Psoas muscle (tissue), 8 donors: ENCODE measurements around the gene ZNG1F. TPM values are rescaled to one million over a fixed set of nuclear protein-coding genes. Genes with fewer than 3 reads are reported as not detected.
"Not testable (repeated sequence)": the region's sequence is repeated elsewhere in the genome, so short reads cannot be mapped to it uniquely, and the experiment has no call there.

Experiments
- ATAC-seq, 4 donors: fragments of 200-7000 bp; cut with Tn5 transposase; one replicate each; pipeline ENCODE4 v1.9.1; 2020; ENCODE audit warnings: moderate library complexity in 3 of 4, mild to moderate bottlenecking in 2 of 4
- DNase-seq, 2 donors: peaks; one replicate each; pipeline ENCODE4 v3.0.0-alpha.2; 2020
- H3K27ac ChIP-seq: fragments of 200-600 bp; one replicate; pipeline ENCODE4 v1.8.0; 2022
- H3K27me3 ChIP-seq, 3 donors: fragments of 200-600 bp in 1 of 3; one replicate each; pipeline versions ENCODE4 v1.6.1 to v1.8.0; 2013 to 2022; ENCODE audit warnings: low read length in 2 of 3, mild to moderate bottlenecking in 2 of 3, moderate library complexity in 1 of 3; ENCODE audit not compliant: insufficient read depth in 3 of 3
- H3K36me3 ChIP-seq, 2 donors: fragments of 200-600 bp in 1 of 2; one replicate each; pipeline versions ENCODE4 v1.6.1 to v1.8.0; 2013 to 2022; ENCODE audit warnings: low read depth in 1 of 2, mild to moderate bottlenecking in 1 of 2, moderate library complexity in 1 of 2; ENCODE audit not compliant: insufficient read depth in 1 of 2
- H3K4me1 ChIP-seq: fragments of 200-600 bp; one replicate; pipeline ENCODE4 v1.8.0; 2022
- H3K4me3 ChIP-seq: fragments of 200-600 bp; one replicate; pipeline ENCODE4 v1.8.0; 2022; ENCODE audit warnings: mild to moderate bottlenecking
- H3K9me3 ChIP-seq: fragments of 200-600 bp; one replicate; pipeline ENCODE4 v1.8.0; 2022
- CTCF ChIP-seq: fragments of 200-600 bp; IDR thresholded peaks from one replicate; pipeline ENCODE4 v1.8.0; 2022; ENCODE audit warnings: antibody characterized with exemption
- WGBS, 3 donors: extraction: QIAGEN DNeasy Blood & Tissue Kit; methylation state at CpG; one replicate each; pipeline versions ENCODE4 v1.1.6 to v1.1.7; 2013; 5-methylcytosine and 5-hydroxymethylcytosine counted together
- intact Hi-C, 2 donors: fragments of 100-400 bp; cut with DNase I; formaldehyde crosslinking; loops; one replicate each; pipeline versions ENCODE4 v1.11.0 to v1.14.2; 2022
- polyA plus RNA-seq, 3 donors: library from polyadenylated mRNA; stranded (reverse); fragments of 200-250 nt; gene quantifications; one replicate each; pipeline ENCODE4 v1.2.3, GENCODE V29; 2013
- total RNA-seq, 4 donors: library from RNA; stranded (reverse); fragmentation: NEBNext Ultra II Directional in 2 of 4; extraction: Animal tissue kit (Norgen Biotek cat#: 25700) in 2 of 4; gene quantifications; one replicate each; pipeline versions ENCODE4 v1.2.1 to v1.2.4, GENCODE V29; 2021 to 2023
- donor health status: healthy with polysubstance abuse.
- donor health status: DM: no; HTN: no; CAD: no; lungs with moderate emphysema.
- donor health status: Bipolar disorder and iron deficiency.
- donor health status: healthy.
- donor health status: DM: yes; HTN: yes; CAD: no.
- donor health status: DM: no; HTN: no; CAD: no.
- donor health status: DM: no; HTN: no; CAD: no.
- donor health status: DM: yes; HTN: yes; CAD: no.

The ZNG1F gene
- total and polyA plus RNA-seq, 7 donors = 0.32 to 3.8 (median 1.9) TPM

GRCh38 chr9:41229408-41230401 is 40.6 kb upstream of the ZNG1F start:
- Histone ChIP-seq H3K4me3 (no peak overlapping the region), H3K4me1 (no peaks in the 10 kb centered on the region), H3K9me3 (no peaks in the 10 kb centered on the region), H3K27me3 (no peaks in the 10 kb centered on the region), H3K36me3 (no peaks in the 10 kb centered on the region), H3K27ac (no peak overlapping the region)
- intact Hi-C loops = no loop called here
- TF ChIP-seq CTCF = no peak
- DNase-seq (no peak), ATAC-seq (peak; percentile 56 to 81 (median 68))
- WGBS, 3 donors = 61 to 63% (median 62%) methylated on average over 7 of the region's 7 CpGs

- H3K9me3 ChIP-seq, H3K4me3 ChIP-seq, H3K27me3 ChIP-seq, intact Hi-C loops, H3K36me3 ChIP-seq, H3K27ac ChIP-seq, H3K4me1 ChIP-seq, ATAC-seq, DNase-seq: not testable (repeated sequence)
- WGBS, 3 donors = 63 to 73% methylated on average over 1 to 2 of the region's 4 CpGs; no CpG with 5 or more reads in 1 of the 3 donors
These were observed 30.7 kb upstream of the ZNG1F start for GRCh38 chr9:41219831-41220230.

- H3K4me3 ChIP-seq, intact Hi-C loops, DNase-seq, H3K36me3 ChIP-seq, ATAC-seq, H3K27ac ChIP-seq, H3K27me3 ChIP-seq, H3K9me3 ChIP-seq, H3K4me1 ChIP-seq: not testable (repeated sequence)
- whole genome bisulfite sequencing, 3 donors = no CpG with 5 or more reads among the region's 11 CpGs
These were observed 678 bp downstream of the ZNG1F start for GRCh38 chr9:41188439-41188838.

GRCh38 chr9:41174994-41175393 is 14.1 kb downstream of the ZNG1F start:
- 61 to 87% (median 76%) methylated on average over 1 to 2 of the region's 4 CpGs for WGBS, 3 donors
- H3K36me3 ChIP-seq, ATAC-seq, H3K4me1 ChIP-seq, H3K9me3 ChIP-seq, H3K27me3 ChIP-seq, H3K4me3 ChIP-seq, H3K27ac ChIP-seq, intact Hi-C loops, DNase-seq: not testable (repeated sequence)

- WGBS, 3 donors = 93 to 95% (median 95%) methylated on average over 8 to 13 of the region's 18 CpGs
- ATAC-seq, H3K36me3 ChIP-seq, H3K27me3 ChIP-seq, intact Hi-C loops, H3K4me3 ChIP-seq, H3K9me3 ChIP-seq, H3K27ac ChIP-seq, H3K4me1 ChIP-seq: not testable (repeated sequence)
- DNase-seq = peak in 1 of 2 donors; percentile 13
These were observed 39.0 kb downstream of the ZNG1F start for GRCh38 chr9:41150116-41150515.

- ATAC-seq, intact Hi-C loops, H3K36me3 ChIP-seq, H3K27me3 ChIP-seq, H3K27ac ChIP-seq, DNase-seq, H3K9me3 ChIP-seq, H3K4me3 ChIP-seq, H3K4me1 ChIP-seq: not testable (repeated sequence)
- WGBS, 3 donors = 96 to 100% (median 100%) methylated on average over 2 of the region's 2 CpGs
These were observed 47.2 kb downstream of the ZNG1F start for GRCh38 chr9:41141878-41142277.

GRCh38 chr9:41128581-41128980 is 60.5 kb downstream of the ZNG1F start, which contains the start of gene FOXD4L6:
TSS of gene FOXD4L6 (minus strand) at chr9:41128681. CDS start at chr9:41128383, 298 bp downstream.
- H3K4me1 ChIP-seq, H3K36me3 ChIP-seq, DNase-seq, H3K9me3 ChIP-seq, H3K4me3 ChIP-seq, intact Hi-C loops, H3K27ac ChIP-seq, ATAC-seq, H3K27me3 ChIP-seq: not testable (repeated sequence)
- 50 to 67% methylated on average over 1 of the region's 15 CpGs; no CpG with 5 or more reads in 1 of the 3 donors for whole genome bisulfite sequencing, 3 donors

GRCh38 chr9:41126746-41127446 is 62.2 kb downstream of the ZNG1F start:
- ATAC-seq = not testable (repeated sequence)
- WGBS, 3 donors = 2 to 10% (median 3%) methylated on average over 8 to 9 of the region's 45 CpGs

GRCh38 chr9:41125936-41126335 is 63.2 kb downstream of the ZNG1F start:
- ATAC-seq, H3K4me1 ChIP-seq, H3K27me3 ChIP-seq, intact Hi-C loops, H3K36me3 ChIP-seq, H3K9me3 ChIP-seq, H3K4me3 ChIP-seq, H3K27ac ChIP-seq, DNase-seq: not testable (repeated sequence)
- WGBS, 3 donors = 18 to 58% (median 34%) methylated on average over 3 of the region's 3 CpGs

More at GRCh38 chr9:41126746-41127446, 62.2 kb downstream of the ZNG1F start:
- H3K27ac ChIP-seq, DNase-seq, H3K4me3 ChIP-seq, intact Hi-C loops, H3K9me3 ChIP-seq, H3K27me3 ChIP-seq, H3K4me1 ChIP-seq, H3K36me3 ChIP-seq: not testable (repeated sequence)

- H3K4me3 ChIP-seq, H3K27me3 ChIP-seq, H3K36me3 ChIP-seq, intact Hi-C loops, H3K9me3 ChIP-seq, H3K4me1 ChIP-seq, H3K27ac ChIP-seq, DNase-seq: not testable (repeated sequence)
- ATAC-seq = peak in 1 of 4 donors; percentile 7
- WGBS, 3 donors = no CpG with 5 or more reads among the region's 21 CpGs
These were observed 63.9 kb downstream of the ZNG1F start for GRCh38 chr9:41125109-41125658.
